ENCODE results near the gene ARIH2.
"Not testable (repeated sequence)": the region's sequence is repeated elsewhere in the genome, so short reads cannot be mapped to it uniquely, and the experiment has no call there.

The ARIH2 gene

GRCh38 chr3:49005998-49006397 lies 87.4 kb downstream of the ARIH2 start:
- no peak for DNase-seq

DNA sequence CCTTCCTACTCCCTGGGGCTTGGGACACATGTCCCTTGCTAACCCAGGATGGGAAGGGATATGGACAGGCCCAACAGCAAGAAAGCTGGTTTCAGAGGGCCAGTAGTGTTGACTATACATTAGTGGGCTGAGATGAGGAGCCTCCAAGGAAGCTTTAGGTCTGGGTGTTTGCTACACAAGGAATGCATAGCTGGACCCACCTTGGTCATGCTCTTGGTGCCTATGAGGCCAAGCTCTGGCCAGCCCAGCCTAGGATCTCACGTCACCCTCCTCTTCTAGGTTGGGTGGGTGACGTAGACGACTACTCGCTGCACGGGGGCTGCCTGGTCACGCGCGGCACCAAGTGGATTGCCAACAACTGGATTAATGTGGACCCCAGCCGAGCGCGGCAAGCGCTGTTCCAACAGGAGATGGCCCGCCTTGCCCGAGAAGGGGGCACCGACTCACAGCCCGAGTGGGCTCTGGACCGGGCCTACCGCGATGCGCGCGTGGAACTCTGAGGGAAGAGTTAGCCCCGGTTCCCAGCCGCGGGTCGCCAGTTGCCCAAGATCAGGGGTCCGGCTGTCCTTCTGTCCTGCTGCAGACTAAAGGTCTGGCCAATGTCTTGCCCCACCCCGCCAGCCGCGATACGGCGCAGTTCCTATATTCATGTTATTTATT lies 87.9 kb downstream of the ARIH2 start:
- DNase-seq = peak; percentile 45

DNA sequence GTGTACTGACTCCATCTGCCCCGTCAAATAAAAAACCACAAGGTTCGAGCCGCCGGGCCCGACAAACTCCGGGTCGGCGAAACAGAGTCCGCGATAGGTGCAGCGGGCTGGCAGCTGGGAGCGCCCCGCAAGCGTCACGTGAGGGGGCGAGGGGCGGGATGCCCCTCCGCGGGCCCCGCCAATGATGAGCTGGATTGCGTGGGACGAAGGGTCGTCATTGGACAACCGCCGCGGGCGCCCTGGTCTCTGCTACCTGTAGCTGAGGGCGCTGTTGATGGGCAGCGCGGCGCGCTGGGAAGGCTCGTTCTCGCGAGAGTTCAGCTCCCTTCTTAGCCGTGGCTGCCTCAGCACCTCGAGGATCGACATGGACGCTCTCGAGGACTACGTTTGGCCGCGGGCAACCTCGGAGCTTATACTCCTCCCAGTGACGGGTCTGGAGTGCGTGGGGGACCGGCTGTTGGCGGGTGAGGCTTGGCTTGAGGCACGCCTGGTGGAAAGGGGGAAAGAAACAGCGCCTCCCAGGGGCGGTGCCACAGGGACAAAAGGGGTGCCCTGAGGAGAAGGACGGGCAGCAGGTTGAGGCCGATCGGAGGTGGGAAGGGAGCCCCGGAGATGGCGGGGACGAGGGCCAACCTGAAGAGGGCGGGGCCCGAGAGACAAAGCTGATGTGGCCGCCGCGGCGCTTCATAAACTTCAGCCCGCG lies 88.6 kb downstream of the ARIH2 start, which contains the start of gene WDR6:
TSS of gene WDR6 (plus strand) at position 324 of the 703 bp plus-strand sequence. CDS start at position 365, 41 bp downstream.
- DNase-seq = peak; percentile 99

GRCh38 chr3:49007771-49008528 lies 89.3 kb downstream of the ARIH2 start:
- peak; percentile 93 for DNase-seq

- not testable (repeated sequence) for DNase-seq
These were observed 90.0 kb downstream of the ARIH2 start for GRCh38 chr3:49008627-49009026.

GRCh38 chr3:49009396-49009795 lies 90.8 kb downstream of the ARIH2 start:
- no peak for DNase-seq

- no peak for DNase-seq
These were observed 93.9 kb downstream of the ARIH2 start for GRCh38 chr3:49012441-49013017.

- DNase-seq = no peak
These were observed 94.6 kb downstream of the ARIH2 start for GRCh38 chr3:49013113-49013737.

DNA sequence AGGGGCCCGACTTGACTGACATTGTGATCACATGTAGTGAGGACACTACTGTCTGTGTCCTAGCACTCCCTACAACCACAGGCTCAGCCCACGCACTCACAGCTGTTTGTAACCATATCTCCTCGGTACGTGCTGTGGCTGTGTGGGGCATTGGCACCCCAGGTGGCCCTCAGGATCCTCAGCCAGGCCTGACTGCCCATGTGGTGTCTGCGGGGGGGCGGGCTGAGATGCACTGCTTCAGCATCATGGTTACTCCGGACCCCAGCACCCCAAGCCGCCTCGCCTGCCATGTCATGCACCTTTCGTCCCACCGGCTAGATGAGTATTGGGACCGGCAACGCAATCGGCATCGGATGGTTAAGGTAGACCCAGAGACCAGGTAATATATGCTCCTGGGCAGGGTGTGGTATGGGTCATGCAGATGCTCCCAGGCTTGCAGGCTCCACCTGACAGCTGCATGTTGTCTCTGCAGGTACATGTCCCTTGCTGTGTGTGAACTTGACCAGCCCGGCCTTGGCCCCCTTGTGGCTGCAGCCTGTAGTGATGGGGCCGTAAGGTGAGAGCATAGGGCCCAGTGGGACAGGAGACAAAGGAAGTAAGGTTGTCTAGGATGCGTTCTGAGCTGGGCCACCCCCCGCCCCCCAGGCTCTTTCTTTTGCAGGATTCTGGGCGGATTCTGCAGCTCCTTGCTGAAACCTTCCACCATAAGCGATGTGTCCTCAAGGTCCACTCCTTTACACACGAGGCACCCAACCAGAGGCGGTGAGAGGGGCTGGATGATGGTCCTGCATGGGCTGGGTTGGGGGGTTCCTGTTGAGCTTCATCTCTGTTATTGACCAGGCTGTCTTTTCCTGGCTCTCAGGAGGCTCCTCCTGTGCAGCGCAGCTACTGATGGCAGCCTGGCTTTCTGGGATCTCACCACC lies 95.4 kb downstream of the ARIH2 start:
- peak; percentile 33 for DNase-seq

DNA sequence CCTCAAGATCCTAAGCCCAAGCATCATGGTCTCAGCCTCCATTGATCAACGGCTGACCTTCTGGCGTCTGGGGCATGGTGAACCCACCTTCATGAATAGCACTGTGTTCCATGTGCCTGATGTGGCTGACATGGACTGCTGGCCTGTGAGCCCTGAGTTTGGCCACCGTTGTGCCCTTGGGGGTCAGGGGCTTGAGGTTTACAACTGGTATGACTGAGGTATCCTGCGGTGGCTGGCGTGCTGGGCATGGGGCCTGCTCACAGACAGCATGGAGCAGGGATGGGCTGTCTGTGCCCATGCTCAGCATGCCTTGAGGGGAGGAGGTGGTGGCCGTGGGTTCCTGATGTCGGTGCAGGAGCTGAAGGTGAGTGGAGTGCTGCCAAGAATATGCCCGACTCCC lies 96.4 kb downstream of the ARIH2 start:
- DNase-seq = no peak

GRCh38 chr3:49015765-49016164 lies 97.1 kb downstream of the ARIH2 start:
- no peak for DNase-seq

DNA sequence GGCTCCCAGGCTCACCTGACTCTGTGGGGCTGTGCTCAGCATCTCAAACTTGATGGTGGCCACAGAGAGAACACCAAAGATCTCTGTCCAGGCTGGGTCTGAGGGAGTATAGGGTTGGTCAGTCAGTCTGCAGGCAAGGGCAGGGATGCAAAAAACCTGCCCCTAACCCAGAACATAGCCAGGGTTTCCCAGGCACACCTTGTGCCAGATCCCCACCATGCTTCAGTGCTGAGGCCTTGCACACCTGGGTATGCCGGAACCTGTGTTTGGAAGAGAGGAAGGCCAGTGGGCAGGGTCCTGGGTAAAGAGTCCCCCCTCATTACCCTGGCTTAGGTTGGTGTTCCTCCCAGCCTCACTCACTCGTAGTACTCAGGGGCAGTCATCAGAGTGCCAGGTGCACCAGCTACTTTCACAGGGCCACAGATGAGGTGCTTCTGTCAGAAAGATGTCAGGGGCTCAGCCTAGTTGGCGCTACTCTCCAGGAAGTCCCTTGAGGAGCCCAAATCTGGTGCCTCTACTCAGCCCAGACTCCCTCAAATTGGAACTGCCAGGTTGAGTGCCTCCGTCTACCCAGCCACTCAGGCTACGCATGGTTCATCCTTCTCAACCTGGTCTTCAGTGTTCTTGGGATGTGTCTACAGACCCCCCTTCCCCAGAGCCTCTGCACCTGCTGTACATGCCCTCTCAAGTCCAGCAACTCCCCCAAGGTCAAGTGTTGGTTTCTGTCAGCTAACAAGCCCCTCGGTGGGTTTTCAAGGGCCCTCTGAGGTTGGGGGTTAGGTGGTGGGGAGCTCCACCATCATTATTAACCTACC lies 98.0 kb downstream of the ARIH2 start:
- DNase-seq = no peak

DNA sequence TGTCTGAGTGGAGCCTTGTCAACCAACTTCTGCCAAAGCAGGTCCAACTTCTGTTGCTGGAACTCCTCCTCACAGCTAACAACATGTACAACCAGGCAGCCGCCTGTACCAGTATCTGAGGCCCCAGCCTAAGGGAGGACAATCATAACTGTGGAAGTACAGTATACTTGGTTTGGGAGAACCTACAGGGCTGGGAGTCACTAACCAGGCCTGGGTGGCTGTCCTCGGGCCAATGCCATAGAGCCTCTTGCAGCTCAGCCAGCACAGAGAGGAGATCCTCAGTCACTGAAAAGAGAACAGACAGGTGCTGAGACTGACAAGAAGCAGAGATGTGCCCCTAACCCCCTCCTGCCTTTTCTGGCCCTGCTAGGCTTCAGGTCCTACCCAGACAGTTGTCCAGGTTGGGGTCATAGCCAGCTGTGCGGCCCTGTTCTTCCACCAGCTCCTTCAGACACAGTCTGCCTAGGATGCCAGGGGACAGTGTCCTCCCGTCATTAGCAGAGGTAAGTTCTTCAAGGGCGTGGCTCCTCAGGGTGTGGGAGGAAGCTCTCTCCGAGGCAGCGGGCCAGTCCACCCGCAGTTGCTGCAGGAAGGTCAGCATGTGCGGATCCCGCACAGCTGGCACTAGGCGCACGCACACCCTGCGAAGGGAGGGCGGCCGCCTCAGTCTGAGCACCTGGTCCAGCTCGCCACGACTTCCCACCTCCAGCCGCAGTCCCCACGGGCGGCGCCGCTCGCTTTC lies 98.8 kb downstream of the ARIH2 start:
- peak; percentile 57 for DNase-seq

GRCh38 chr3:49017971-49018706 lies 99.5 kb downstream of the ARIH2 start, which contains the start of gene DALRD3:
Gene DALRD3, minus strand, starts transcription at chr3:49018580. Its CDS starts 16 bp downstream, at chr3:49018564.
- DNase-seq = peak; percentile 81

GRCh38 chr3:49018707-49019006 lies 100.0 kb downstream of the ARIH2 start:
- no peak for DNase-seq

DNA sequence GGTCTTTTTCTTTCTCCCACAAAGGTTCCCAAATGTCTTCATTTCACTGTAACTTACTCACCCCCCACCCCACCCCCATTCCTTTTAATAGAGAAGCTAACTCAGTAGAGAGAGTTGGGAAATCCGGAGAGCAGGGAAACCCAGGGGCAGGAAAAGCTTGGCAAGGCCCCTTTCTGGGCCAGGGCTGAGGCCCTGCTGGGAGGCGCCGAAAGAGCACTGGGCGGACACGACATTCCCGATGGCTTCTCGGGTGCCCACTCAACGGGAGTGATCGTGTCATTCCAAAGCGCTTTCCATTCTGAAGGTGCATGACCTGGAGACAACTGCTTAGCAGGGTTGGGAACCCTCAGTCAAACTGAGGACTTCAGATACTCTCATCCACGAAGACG lies 101.3 kb downstream of the ARIH2 start:
- DNase-seq = no peak

- peak; percentile 73 for DNase-seq
These were observed 101.9 kb downstream of the ARIH2 start for GRCh38 chr3:49020330-49021212.

- peak; percentile 98 for DNase-seq
These were observed 102.7 kb downstream of the ARIH2 start for GRCh38 chr3:49021213-49021812.
